SU-DHL-6 (cell line): Measurements from ENCODE around the gene CRIM1.

Source experiments
- H2AFZ ChIP-seq: fragments of 200-600 bp; sonication (generic); 2 replicates; pipeline ENCODE4 v1.6.1; 2014; ENCODE audit warnings: low read depth, mild to moderate bottlenecking, moderate library complexity, mixed read lengths, antibody characterized with exemption, low read length; ENCODE audit not compliant: severe bottlenecking
- H3F3A ChIP-seq: fragments of 200-600 bp; shearing (Covaris generic); 2 replicates; pipeline ENCODE4 v1.6.0; 2016; ENCODE audit warnings: antibody characterized with exemption, mild to moderate bottlenecking; ENCODE audit not compliant: insufficient read depth
- H3K27ac ChIP-seq: fragments of 200-600 bp; sonication (generic); 2 replicates; pipeline ENCODE4 v1.5.1; 2016; ENCODE audit warnings: low read depth, mild to moderate bottlenecking, low read length, moderate library complexity, mixed read lengths
- H3K27me3 ChIP-seq: fragments of 200-600 bp; sonication (generic), shearing (Covaris generic); 2 replicates; pipeline ENCODE4 v1.6.0; 2014; ENCODE audit warnings: mild to moderate bottlenecking, low read length
- H3K36me3 ChIP-seq: fragments of 200-600 bp; sonication (generic); 2 replicates; pipeline ENCODE4 v1.6.1; 2014; ENCODE audit warnings: mild to moderate bottlenecking, low read length, mixed read lengths
- H3K4me2 ChIP-seq: fragments of 300-600, 200-600 bp; shearing (Covaris generic), sonication (generic); 2 replicates; pipeline ENCODE4 v1.6.0; 2014; ENCODE audit warnings: low read length, low read depth, mild to moderate bottlenecking; ENCODE audit not compliant: poor library complexity, severe bottlenecking
- H3K4me3 ChIP-seq: fragments of 200-600 bp; sonication (generic); 2 replicates; pipeline ENCODE4 v1.5.1; 2014; ENCODE audit warnings: antibody characterized with exemption, low read length, mild to moderate bottlenecking, mixed read lengths; ENCODE audit not compliant: insufficient read depth, poor library complexity, severe bottlenecking
- H3K79me2 ChIP-seq: fragments of 200-600 bp; sonication (generic); 2 replicates; pipeline ENCODE4 v1.6.1; 2014; ENCODE audit warnings: mild to moderate bottlenecking, low read length, moderate library complexity; ENCODE audit not compliant: insufficient read depth
- H3K9ac ChIP-seq: fragments of 200-600 bp; sonication (generic); 2 replicates; pipeline ENCODE4 v1.7.0; 2014; ENCODE audit warnings: mild to moderate bottlenecking, low read length
- H3K9me2 ChIP-seq: fragments of 200-600 bp; sonication (generic); replicated peaks from 2 replicates; pipeline ENCODE4 v1.6.1; 2014; ENCODE audit warnings: low read length; ENCODE audit not compliant: insufficient read depth
- H3K9me3 ChIP-seq: fragments of 200-600 bp; sonication (generic); 2 replicates; pipeline ENCODE4 v1.6.1; 2014; ENCODE audit warnings: low read length, mixed read lengths; ENCODE audit not compliant: insufficient read depth
- H4K20me1 ChIP-seq: fragments of 200-600 bp; sonication (generic); 2 replicates; pipeline ENCODE4 v1.6.1; 2014; ENCODE audit warnings: low read depth, mild to moderate bottlenecking, antibody characterized with exemption, low read length, moderate library complexity, mixed read lengths
- CTCF ChIP-seq: fragments of 200-600 bp; sonication (generic); IDR thresholded peaks from one replicate; pipeline ENCODE4 v1.5.1; 2017; ENCODE audit warnings: antibody characterized with exemption, mild to moderate bottlenecking, low read length, moderate library complexity; ENCODE audit not compliant: insufficient read depth, poor library complexity, severe bottlenecking
- EZH2phosphoT487 ChIP-seq: fragments of 200-600 bp; sonication (generic), shearing (Covaris generic); conservative IDR thresholded peaks from 2 replicates; pipeline ENCODE4 v1.6.1; 2018; ENCODE audit warnings: mild to moderate bottlenecking, antibody characterized with exemption, low read length, moderate library complexity, mixed read lengths

CRIM1 gene

GRCh38 chr2:36387258-36387916 is 31.8 kb downstream of the CRIM1 start:
- Histone ChIP-seq H4K20me1 (no peaks in the 10 kb centered on the region), H3K4me3 (no peak overlapping the region), H3K4me2 (no peak overlapping the region), H2AFZ (no peak overlapping the region), H3K9me2 (no peaks in the 10 kb centered on the region), H3K27ac (no peak overlapping the region), H3K79me2 (no peaks in the 10 kb centered on the region), H3K9me3 (no peaks in the 10 kb centered on the region), H3K27me3 (no peaks in the 10 kb centered on the region), H3K36me3 (no peaks in the 10 kb centered on the region), H3K9ac (no peak overlapping the region), H3F3A (no peaks in the 10 kb centered on the region)
- no peak for TF ChIP-seq CTCF
- no peak for TF ChIP-seq EZH2phosphoT487

- Histone ChIP-seq H3K4me2 (no peak overlapping the region), H3K9me3 (no peaks in the 10 kb centered on the region)
Observed at GRCh38 chr2:36388472-36388871, 32.9 kb downstream of the CRIM1 start.

GRCh38 chr2:36389091-36389564 is 33.5 kb downstream of the CRIM1 start:
- H3K79me2 ChIP-seq: no peaks in the 10 kb centered on the region
- no peaks in the 10 kb centered on the region for H3F3A ChIP-seq
- H3K27ac ChIP-seq: no peak overlapping the region
- H3K27me3 ChIP-seq: no peaks in the 10 kb centered on the region
- H2AFZ ChIP-seq: no peak overlapping the region
- no peaks in the 10 kb centered on the region for H4K20me1 ChIP-seq
- no peaks in the 10 kb centered on the region for H3K9me2 ChIP-seq
- H3K4me3 ChIP-seq: no peak overlapping the region
- H3K9me3 ChIP-seq: no peaks in the 10 kb centered on the region
- no peak overlapping the region for H3K4me2 ChIP-seq
- H3K9ac ChIP-seq: no peak overlapping the region
- no peaks in the 10 kb centered on the region for H3K36me3 ChIP-seq
- TF ChIP-seq EZH2phosphoT487 (no peak), CTCF (no peak)

More at GRCh38 chr2:36388472-36388871, 32.9 kb downstream of the CRIM1 start:
- Histone ChIP-seq H4K20me1 (no peaks in the 10 kb centered on the region), H3K36me3 (no peaks in the 10 kb centered on the region), H3K79me2 (no peaks in the 10 kb centered on the region), H3K9ac (no peak overlapping the region), H3K27me3 (no peaks in the 10 kb centered on the region), H3K4me3 (no peak overlapping the region), H2AFZ (no peak overlapping the region), H3K9me2 (no peaks in the 10 kb centered on the region), H3F3A (no peaks in the 10 kb centered on the region), H3K27ac (no peak overlapping the region)
- TF ChIP-seq EZH2phosphoT487: no peak
- no peak for TF ChIP-seq CTCF
